GM18505 (cell line): ENCODE results near the gene EVI5.
"Not testable (repeated sequence)": the region's sequence is repeated elsewhere in the genome, so short reads cannot be mapped to it uniquely, and the experiment has no call there.

Experiments used
- ATAC-seq: cut with Tn5 transposase; IDR thresholded peaks from one replicate; pipeline ENCODE4 v1.9.1; 2021; ENCODE audit not compliant: unreplicated experiment
- POLR2A ChIP-seq: IDR thresholded peaks from 4 replicates; pipeline ENCODE4 v1.6.1; 2011; ENCODE audit warnings: borderline replicate concordance; ENCODE audit not compliant: insufficient read depth, insufficient read length; ENCODE audit errors: extremely low read depth

EVI5 gene

DNA sequence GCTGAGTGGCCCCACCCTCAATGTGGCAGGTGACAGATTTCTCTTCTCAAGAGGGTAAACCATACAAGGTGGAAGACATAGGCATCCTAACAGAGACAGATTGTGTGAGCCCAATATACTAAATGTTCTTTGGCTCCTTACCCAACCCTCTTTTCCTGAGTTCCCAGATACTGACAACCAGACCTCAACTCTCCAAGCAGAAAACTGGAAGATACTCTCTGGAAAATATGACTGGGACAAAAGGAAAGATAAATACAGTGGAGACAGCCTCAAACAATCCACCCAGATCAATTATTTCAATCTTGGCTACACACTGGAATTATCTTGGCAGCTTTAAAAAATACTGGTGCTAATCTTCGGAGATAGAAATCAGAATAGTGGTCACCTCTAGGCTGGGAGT, 6.5 kb downstream of the EVI5 start:
- ATAC-seq = no peak
- no peak for TF ChIP-seq POLR2A

DNA sequence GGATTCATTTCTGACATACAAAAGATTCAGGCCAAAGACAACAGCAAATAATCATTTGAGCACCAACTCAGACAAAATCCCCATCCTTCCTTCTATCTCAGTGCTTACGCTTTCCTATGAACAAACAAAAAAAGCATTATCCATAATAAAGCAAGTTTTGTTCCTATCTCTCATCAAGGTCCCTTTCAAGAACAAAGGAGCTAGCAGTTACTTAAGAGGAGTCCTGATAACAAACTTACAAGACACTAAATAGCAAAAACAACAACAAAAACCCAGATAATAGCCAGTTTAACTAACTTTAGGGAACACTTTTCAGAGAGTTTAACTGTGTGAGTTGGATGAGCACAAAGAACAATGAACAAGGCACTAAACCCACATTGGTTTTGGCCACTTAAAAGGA, 10.5 kb downstream of the EVI5 start:
- no peak for ATAC-seq
- TF ChIP-seq POLR2A = no peak

DNA sequence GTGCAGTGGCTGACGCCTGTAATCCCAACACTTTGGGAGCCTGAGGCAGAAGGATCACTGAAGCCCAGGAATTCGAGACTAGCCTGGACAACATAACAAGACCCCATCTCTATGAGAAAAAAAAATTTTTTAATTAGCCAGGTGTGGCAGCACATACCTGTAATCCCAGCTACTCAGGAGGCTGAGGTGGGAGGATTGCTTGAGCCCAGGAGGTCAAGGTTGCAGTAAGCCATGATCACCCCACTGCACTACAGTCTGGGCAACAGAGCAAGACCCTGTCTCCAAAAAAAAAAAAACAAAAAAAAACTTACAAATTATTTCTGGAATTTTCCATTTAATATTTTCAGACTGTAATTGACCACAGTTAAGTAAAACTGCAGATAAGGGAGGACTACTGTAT, 11.2 kb downstream of the EVI5 start:
- not testable (repeated sequence) for ATAC-seq

DNA sequence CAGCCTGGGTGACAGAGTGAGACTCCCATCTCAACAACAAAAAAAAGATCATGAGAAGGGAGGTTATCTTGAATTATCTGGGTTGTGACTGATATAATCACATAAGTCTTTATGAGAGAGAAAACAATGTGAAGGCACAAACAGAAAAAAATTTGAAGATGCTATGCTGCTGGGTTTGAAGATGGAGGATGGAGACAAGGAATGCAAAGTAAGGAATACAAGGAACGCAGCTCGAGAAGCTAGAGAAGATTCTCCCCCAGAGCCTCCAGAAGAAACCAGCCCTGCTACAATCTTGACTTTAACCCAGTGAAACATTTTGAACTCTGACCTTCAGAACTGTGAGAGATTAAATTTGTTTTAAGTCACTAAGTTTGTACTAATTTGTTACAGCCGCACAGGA, 15.1 kb downstream of the EVI5 start:
- no peak for ATAC-seq
- TF ChIP-seq POLR2A = no peak

DNA sequence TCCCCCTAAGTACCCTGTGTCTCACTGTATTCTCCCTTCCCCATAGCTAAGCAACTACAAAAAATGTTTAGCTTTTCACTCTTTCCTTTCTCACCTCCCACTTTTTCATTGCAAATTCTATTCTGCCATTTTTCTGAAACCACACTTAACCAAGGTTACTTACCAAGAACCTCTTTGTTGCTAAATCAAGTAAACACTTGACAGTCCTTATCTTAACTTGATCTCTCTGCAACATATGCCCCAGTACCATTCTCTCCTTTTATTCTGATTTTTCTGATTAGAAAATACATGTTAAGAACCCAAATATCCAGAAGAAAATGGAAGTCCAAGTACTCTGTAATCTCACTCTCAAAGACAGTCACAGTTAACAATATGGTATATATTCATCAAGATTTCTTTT, 16.0 kb downstream of the EVI5 start:
- ATAC-seq = no peak
- TF ChIP-seq POLR2A = no peak

DNA sequence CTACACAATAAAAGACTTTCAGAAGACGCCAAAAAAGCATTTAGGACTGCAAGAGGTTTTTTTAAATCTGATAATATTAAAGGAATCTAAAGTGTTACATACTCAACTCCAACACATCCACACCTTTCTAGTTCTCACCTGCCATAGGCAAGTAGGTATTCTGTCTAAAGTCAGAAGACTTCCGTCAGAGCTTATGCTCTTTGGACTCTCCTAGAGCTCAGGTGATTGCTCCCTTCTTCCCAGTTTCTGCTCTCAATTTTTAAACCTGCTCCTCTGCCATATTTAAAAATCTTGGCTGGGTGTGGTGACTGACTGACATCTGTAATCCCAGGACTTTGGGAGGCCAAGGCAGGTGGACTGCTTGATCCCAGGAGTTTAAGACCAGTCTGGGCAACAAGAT, 16.6 kb downstream of the EVI5 start:
- no peak for ATAC-seq
- no peak for TF ChIP-seq POLR2A

DNA sequence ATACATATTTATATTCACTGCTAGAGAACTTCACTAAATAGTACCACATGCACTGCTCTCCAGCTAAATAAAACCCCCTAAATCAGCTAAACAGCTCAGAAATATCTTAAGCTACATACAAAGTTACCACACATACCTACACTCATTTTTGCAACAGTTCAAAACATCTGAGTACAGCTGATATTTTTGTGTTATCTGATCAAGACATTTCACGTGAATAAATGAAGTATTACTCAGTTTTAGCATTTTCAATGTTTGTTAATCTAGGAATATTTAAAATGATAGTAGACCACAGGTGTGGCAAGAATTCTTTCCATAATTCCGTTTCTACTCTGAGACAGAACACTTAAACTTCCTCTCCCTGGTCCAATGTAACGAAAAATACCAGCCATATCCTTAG, 20.8 kb downstream of the EVI5 start:
- TF ChIP-seq POLR2A = no peak
- ATAC-seq = no peak

DNA sequence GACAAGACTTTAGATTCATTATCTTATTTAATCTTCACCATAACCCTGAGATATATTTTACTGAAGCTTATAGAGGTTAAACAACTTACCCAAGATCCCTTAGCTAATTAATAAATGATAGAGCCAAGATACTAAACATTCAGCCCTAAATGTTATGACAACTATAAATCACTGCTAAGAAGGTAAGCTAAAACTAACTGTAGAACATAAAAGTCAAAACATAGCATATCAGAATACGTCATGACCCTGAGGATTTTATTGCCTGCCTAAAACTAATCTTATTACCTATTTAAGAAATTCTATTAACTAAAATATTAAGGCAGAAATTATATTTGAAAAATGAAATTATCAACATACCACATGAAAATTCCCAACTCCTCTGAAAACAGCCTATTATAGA, 22.6 kb downstream of the EVI5 start:
- no peak for TF ChIP-seq POLR2A
- no peak for ATAC-seq

DNA sequence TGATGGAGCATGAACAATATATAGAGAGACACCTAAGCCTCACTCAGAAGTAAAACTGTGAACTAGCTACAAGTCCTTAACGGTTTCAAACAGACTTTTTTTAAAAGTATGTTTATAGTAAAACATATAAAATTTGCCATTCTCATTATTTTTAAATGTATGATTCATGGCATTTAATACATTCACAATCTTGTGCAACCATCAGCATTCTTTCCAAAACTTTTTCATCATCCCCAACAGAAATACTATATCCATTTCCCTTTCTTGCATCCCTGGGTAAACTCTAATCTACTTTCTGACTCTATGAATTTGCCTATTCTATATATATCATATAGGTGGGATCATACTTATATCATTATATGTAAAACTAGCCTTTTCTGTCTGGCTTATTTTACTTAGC, 25.5 kb downstream of the EVI5 start:
- ATAC-seq = no peak

DNA sequence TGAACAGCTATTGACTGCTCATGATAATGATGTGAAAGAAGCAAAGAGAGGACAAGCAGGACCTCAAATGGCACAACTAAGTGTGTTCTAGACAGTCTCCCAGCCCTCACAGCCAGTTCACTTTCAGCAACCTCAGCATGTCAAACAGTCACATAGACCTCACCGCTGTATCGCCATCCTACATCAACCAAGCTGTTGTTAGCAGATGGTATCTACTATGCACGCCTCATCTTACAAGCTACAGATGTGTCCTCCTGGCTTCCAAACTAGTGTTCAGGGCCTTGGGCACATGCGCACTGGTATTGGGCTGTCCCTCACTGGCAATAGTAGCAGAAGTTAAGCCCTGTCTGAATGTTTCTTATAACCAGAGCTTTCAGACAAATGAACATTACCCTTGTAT, 28.4 kb downstream of the EVI5 start:
- TF ChIP-seq POLR2A = no peak
- ATAC-seq = no peak

More for the DNA sequence above, 25.5 kb downstream of the EVI5 start:
- no peak for TF ChIP-seq POLR2A

DNA sequence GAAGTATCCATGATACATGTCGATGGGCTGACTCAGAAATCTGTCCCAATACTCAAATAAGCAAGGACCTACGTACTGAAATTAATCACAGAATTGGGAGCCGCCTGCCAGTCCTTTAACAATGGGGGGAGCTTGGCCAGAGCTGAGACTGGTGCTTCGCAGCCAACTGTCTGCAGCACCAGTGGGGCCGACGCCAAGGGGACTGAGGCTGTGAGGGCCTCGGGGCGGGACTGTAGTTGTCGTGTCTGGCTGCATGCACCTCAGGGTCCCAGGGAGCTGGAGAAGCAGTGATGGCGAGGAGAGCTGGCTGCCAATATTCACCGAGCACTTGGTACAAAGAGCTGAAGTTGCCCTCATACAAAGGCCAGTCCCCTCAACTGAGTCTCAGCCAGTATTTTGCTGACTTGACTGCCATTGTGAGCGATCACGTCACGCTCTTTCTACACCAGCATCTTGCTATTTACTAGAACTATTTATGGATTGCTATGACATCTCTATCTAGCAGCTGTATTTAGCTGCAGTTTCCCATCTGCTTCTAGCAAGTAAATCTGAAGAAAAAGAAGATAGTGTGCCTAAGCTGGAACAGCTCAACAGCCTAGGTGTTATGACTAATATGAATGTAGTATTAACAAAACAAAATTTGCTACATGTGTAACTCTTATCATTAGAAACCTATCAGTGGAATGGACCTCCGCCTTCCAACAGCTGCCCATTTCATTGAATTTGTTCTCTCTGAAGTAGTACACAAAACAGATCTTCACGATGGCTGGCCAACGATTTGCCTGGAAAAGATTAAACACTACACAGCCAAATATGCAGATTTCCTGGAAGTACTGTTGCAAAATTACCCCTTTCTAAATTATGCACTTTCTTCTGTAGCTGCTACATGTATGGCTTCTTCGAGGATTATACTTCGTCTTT, 29.1 kb downstream of the EVI5 start:
- TF ChIP-seq POLR2A = no peak

DNA sequence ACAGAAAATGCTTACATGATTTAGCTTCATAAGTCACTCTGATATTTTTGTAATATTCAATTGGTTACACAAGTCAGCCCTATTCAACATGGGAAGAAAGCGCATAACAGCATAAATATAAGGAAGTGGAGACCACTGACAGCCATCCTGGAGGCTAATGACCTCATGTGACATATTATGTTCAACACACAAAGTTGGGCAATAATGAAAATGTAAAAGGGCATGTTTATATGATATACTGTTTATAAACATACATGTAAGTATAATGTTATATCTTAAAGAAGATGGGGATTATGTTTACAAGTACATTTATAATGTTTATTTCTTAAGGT, 30.2 kb downstream of the EVI5 start:
- ATAC-seq = no peak
- TF ChIP-seq POLR2A = no peak

More for the DNA sequence above, 29.1 kb downstream of the EVI5 start:
- ATAC-seq = no peak

DNA sequence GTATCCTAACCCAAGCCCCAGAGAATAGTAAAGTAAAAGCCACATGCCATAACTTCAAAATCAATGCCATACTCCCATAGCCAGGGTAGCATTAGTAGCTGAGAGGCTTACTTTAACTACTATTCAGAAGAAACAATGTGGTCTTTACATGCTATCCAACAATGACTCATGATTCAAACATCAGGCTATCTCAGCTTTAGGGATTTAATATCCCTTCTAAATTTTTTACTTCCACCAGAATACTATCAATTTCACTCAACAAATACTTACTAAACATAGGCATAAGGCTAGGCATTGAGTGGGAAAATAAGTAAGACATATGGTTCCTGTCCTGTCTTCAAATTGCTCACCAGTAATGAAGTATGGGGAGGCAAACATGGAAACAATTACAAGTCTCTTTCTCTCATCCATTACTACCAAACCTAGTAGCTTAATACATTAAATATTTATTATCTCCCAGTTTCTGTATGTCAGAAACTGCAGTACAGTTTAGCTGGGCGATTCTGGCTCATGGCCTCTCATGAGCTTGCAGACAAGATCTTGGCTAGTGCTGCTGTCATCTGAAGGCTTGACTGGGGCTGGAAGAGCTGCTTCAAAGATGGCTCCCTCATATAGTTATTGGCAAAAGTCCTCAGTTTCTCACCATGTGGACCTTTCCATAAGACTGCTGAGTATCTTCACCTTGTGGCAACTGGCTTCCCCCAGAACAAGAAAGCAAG, 30.7 kb downstream of the EVI5 start:
- no peak for TF ChIP-seq POLR2A
- ATAC-seq = no peak

DNA sequence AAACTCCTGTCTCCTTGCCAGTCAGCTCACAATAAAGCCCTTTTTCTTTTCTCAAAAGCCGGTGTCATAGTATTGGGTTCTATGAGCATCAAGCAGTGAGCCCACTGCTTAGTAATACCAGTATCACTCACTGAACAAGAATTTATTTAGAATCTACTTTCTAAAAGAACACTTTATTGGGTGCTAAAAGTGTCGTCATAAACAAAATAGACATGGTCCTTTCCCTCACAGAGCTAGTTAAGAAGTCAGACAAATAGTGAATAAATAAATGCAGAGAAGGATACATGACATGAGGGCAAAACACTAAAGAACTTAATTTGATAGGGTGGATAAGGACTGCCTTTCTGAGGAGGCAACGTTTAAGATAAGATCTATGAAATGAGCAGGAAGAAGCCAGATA, 32.2 kb downstream of the EVI5 start:
- ATAC-seq = no peak
- no peak for TF ChIP-seq POLR2A

DNA sequence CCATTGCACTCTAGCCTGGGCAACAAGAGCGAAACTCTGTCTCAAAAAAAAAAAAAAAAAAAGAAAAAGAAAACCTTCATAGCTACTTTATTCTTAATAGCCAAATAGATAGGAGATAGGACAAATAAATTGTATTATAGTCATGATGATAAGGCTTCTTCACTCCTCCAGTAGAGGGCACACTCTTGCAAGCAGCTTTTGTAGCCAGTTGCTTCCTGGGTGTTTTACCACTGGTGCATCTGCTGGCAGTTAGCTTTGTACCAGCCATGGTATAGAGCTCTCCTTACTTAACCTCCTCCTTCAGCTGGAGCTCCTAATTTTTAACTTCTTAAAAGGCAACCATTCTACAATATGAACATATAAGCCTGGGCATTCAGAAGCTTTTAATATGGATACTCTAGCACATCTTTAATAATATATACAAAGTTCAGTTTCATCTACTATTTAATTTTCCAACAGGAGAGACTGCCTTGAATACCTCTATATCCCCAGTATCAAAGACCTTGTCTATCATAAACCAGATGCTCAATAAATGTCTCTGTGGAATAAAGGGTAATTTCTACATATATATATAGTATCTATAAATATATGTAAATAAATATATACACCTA, 35.8 kb downstream of the EVI5 start:
- TF ChIP-seq POLR2A = no peak
- ATAC-seq = peak; percentile 59

DNA sequence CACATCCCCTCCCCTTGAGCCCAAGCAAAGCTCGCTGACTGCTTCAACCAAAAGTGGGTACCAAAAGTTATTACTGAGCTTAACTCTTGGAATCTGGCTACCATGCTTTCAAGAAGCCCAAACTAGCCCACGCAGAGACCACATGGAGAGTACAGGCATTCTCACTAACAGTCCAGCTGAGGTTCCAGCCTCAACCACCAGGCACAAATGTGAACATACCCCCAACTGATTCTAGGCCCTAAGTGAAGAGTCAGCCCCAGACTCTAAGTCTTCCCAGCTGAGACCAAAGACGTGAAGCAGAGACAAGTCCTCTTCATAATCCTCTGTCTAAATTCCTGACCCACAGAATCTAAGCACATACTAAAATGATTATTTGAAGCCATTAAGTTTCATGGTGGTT, 36.8 kb downstream of the EVI5 start:
- no peak for TF ChIP-seq POLR2A
- ATAC-seq = no peak
